ENCODE results near the gene SPATA2L.

DNA sequence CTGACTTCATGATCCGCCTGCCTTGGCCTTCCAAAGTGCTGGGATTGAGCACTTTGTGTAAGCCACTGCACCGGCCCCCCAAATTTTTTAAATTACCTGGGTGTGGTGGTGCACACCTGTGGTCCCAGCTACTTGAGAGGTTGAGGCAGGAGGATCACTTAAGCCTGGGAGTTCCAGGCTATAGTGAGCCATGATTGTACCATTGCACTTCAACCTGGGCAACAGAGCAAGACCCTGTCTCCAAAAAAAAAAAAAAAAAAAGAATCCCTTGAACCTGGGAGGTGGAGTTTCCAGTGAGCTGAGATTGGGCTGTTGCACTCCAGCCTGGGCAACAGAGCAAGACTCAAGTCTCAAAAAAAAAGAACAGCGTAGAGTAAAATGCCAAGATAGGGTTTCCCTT, 35.0 kb upstream of the SPATA2L start:
- TF ChIP-seq POLR2AphosphoS5 (IDR thresholded peaks at IDR 0.05) (no peak), POLR2A (IDR thresholded peaks at IDR 0.05) (no peak)
- TF ChIP-seq, protein P1, sequence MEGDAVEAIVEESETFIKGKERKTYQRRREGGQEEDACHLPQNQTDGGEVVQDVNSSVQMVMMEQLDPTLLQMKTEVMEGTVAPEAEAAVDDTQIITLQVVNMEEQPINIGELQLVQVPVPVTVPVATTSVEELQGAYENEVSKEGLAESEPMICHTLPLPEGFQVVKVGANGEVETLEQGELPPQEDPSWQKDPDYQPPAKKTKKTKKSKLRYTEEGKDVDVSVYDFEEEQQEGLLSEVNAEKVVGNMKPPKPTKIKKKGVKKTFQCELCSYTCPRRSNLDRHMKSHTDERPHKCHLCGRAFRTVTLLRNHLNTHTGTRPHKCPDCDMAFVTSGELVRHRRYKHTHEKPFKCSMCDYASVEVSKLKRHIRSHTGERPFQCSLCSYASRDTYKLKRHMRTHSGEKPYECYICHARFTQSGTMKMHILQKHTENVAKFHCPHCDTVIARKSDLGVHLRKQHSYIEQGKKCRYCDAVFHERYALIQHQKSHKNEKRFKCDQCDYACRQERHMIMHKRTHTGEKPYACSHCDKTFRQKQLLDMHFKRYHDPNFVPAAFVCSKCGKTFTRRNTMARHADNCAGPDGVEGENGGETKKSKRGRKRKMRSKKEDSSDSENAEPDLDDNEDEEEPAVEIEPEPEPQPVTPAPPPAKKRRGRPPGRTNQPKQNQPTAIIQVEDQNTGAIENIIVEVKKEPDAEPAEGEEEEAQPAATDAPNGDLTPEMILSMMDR (IDR thresholded peaks at IDR 0.05): no peak

Data from stomach (tissue), 4 donors.